MCF 10A (cell line): ENCODE results near the gene NDUFA7. TPM values are rescaled to one million over a fixed set of nuclear protein-coding genes. Genes with fewer than 3 reads are reported as not detected.

Experiments
- BruUV-seq: library from RNA; stranded (reverse); fragments of 400-500 nt; replicated peaks from 2 replicates; lab custom pipeline; 2021; lab: Mats Ljungman, UMichigan
- CTCF ChIA-PET: fragments of 300-600 bp; sonication (Branson Sonifier 250); formaldehyde crosslinking; extraction: SDS; loops from one replicate; lab custom pipeline; 2021; ENCODE audit warnings: antibody characterized with exemption, inconsistent platforms; lab: Yijun Ruan, JAX
- POLR2A ChIA-PET: fragments of 300-600, 350-650 bp; sonication (Branson Sonifier 250); formaldehyde crosslinking; extraction: SDS; loops from one replicate; lab custom pipeline; 2020; ENCODE audit warnings: antibody characterized with exemption, inconsistent platforms; lab: Yijun Ruan, JAX
- DNase-seq: peaks from one replicate; pipeline ENCODE4 v3.0.0-alpha.2; 2018; ENCODE audit not compliant: unreplicated experiment
- H3K27ac Mint-ChIP-seq: one replicate; pipeline ENCODE4 v1.8.0; 2022; ENCODE audit warnings: mild to moderate bottlenecking, low read depth, mixed read lengths; ENCODE audit not compliant: unreplicated experiment
- H3K27me3 Mint-ChIP-seq: one replicate; pipeline ENCODE4 v1.8.0; 2022; ENCODE audit warnings: mixed read lengths; ENCODE audit not compliant: insufficient read depth, unreplicated experiment
- H3K36me3 Mint-ChIP-seq: one replicate; pipeline ENCODE4 v1.8.0; 2022; ENCODE audit warnings: mild to moderate bottlenecking, moderate library complexity, mixed read lengths; ENCODE audit not compliant: insufficient read depth, unreplicated experiment
- H3K4me1 Mint-ChIP-seq: one replicate; pipeline ENCODE4 v1.8.0; 2022; ENCODE audit warnings: mixed read lengths; ENCODE audit not compliant: insufficient read depth, unreplicated experiment
- H3K4me3 Mint-ChIP-seq: one replicate; pipeline ENCODE4 v1.8.0; 2022; ENCODE audit warnings: mild to moderate bottlenecking, moderate library complexity, mixed read lengths; ENCODE audit not compliant: unreplicated experiment
- H3K9me3 Mint-ChIP-seq: one replicate; pipeline ENCODE4 v1.8.0; 2022; ENCODE audit warnings: mixed read lengths; ENCODE audit not compliant: unreplicated experiment
- intact Hi-C: fragments of 100-400 bp; cut with micrococcal nuclease; formaldehyde crosslinking; loops from 2 replicates; pipeline ENCODE4 v1.14.1; 2022
- total RNA-seq: library from RNA; stranded (reverse); gene quantifications from 2 replicates; pipeline ENCODE4 v1.2.3, GENCODE V29; 2022
- TF ChIP-seq, protein P1 (sequence below): fragments of 200-600 bp; IDR thresholded peaks from one replicate; pipeline ENCODE4 v1.8.0; 2022; ENCODE audit warnings: antibody characterized with exemption, mild to moderate bottlenecking; ENCODE audit not compliant: unreplicated experiment

NDUFA7 gene
- total RNA-seq, 1 experiment from 2014 or later, result 91.8 TPM

DNA sequence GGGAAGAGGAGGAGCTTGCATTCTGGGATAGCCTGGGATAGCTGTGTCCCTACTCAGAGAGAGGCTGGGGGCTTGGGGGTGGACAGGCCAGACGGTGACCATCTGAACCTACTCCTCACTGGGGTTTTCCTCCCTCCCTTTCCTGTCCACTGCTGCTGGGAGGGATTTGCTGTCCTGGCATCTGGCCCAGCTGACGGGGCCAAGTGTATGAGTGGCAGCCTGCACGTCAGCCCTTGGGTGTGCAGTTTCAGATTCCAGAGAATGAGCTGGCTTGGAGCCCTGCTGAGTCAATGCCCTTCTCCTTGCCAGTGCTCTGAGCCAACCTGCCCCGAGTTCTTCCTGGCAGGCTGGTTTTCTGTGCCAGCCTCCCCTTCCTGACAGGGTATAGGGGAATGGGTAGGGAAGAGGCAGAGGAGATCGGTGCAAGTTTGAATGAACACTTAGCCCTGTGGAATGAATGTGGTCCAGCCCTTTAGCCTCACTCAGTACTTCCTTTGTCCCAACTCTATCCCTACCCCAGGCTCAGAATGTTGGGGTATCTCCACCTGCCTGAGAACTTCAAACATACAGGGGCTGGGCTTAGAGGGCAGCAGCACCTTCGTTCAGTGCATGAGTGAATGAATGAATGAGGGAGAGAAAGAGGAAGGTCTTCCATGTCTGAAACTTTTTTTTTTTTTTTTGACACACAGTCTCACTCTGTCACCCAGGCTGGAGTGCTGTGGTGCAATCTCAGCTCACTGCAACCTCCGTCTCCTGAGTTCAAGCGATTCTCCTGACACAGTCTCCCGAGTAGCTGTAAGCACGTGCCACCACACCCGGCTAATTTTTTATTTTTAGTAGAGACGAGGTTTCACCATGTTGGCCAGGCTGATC, 41.0 kb upstream of the NDUFA7 start:
- POLR2A ChIA-PET, result interaction anchor here (0.5 to 5.7 kb wide), 16 partner anchors 15 to 181 kb away, joined by 3 to 31 read pairs (median 4); partner anchors contain the start of genes NDUFA7, RAB11B, RPS28 and ZNF414
- Mint-ChIP-seq H3K9me3 (no peaks in the 10 kb centered on the region), H3K4me3 (peak overlapping the region; percentile 73), H3K36me3 (peaks cover 5% of the 10 kb centered on the region), H3K27me3 (no peaks in the 10 kb centered on the region), H3K27ac (peak overlapping the region; percentile 94), H3K4me1 (peaks cover 27% of the 10 kb centered on the region)
- BruUV-seq, result no TSS peak
- DNase-seq, result peak; percentile 100
- CTCF ChIA-PET, result interaction anchor here (0.6 to 1.3 kb wide), 7 partner anchors 8 to 1447 kb away, joined by 3 to 11 read pairs (median 3); partner anchors contain the start of gene MARCHF2
- intact Hi-C loops, result loop anchor here (2.0 kb wide), 1 partner anchor 29 kb away; the partner anchor contains the start of gene RAB11B
- TF ChIP-seq, protein P1, sequence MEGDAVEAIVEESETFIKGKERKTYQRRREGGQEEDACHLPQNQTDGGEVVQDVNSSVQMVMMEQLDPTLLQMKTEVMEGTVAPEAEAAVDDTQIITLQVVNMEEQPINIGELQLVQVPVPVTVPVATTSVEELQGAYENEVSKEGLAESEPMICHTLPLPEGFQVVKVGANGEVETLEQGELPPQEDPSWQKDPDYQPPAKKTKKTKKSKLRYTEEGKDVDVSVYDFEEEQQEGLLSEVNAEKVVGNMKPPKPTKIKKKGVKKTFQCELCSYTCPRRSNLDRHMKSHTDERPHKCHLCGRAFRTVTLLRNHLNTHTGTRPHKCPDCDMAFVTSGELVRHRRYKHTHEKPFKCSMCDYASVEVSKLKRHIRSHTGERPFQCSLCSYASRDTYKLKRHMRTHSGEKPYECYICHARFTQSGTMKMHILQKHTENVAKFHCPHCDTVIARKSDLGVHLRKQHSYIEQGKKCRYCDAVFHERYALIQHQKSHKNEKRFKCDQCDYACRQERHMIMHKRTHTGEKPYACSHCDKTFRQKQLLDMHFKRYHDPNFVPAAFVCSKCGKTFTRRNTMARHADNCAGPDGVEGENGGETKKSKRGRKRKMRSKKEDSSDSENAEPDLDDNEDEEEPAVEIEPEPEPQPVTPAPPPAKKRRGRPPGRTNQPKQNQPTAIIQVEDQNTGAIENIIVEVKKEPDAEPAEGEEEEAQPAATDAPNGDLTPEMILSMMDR, result no peak

DNA sequence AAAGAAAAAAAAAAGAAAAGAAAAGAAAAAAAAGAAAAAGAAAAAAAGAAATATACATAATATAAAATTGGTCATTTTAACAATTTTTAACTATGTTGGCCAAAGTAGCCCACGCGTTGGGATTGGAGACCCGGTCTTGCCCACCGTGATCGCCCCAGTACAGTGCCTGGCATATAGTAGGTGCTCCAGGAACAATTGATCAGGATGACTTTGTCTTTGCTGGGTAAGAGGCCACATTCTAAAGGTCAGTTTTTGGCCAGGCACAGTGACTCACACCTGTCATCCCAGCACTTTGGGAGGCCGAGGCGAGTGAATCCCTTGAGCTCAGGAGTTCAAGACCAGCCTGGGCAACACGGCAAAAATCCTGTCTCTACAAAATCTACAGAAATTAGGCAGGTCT, 39.0 kb upstream of the NDUFA7 start:
- CTCF ChIA-PET, result interaction anchor here (0.6 to 1.8 kb wide), 4 partner anchors 33 to 145 kb away, joined by 3 to 7 read pairs (median 4); no protein-coding TSS in a partner anchor
- intact Hi-C loops, result no loop called here
- POLR2A ChIA-PET, result interaction anchor here (0.6 kb wide), 1 partner anchor 28 kb away, joined by 3 read pairs; no protein-coding TSS in a partner anchor
- no TSS peak for BruUV-seq
- Mint-ChIP-seq H3K27ac (peak overlapping the region; percentile 23), H3K9me3 (no peaks in the 10 kb centered on the region), H3K27me3 (no peaks in the 10 kb centered on the region), H3K36me3 (peaks cover 5% of the 10 kb centered on the region), H3K4me1 (peaks cover 28% of the 10 kb centered on the region), H3K4me3 (no peak overlapping the region)
- TF ChIP-seq, protein P1, result no peak
- no peak for DNase-seq

DNA sequence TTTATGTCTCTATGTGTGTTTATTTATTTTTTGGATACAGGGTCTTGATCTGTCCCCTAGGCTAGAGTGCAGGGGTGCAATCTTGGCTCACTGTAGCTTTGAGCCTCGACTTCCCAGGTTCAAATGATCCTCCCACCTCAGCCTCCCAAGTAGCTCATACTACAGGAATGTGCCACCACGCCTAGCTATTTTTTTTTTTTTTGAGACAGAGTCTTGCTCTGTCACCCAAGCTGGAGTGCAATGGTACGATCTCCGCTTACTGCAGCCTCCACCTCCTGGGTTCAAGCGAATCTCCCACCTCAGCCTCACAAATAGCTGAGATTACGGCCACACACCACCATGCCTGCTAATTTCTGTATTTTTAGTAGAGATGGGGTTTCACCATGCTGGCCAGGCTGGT, 37.8 kb upstream of the NDUFA7 start:
- CTCF ChIA-PET, result interaction anchor here (0.6 to 1.8 kb wide), 4 partner anchors 43 to 474 kb away, joined by 3 to 7 read pairs (median 4); no protein-coding TSS in a partner anchor
- intact Hi-C loops, result loop anchor here (10.0 kb wide), 1 partner anchor 96 kb away; no protein-coding TSS in a partner anchor
- BruUV-seq, result no TSS peak
- Mint-ChIP-seq H3K36me3 (peaks cover 5% of the 10 kb centered on the region), H3K27ac (no peak overlapping the region), H3K4me3 (no peak overlapping the region), H3K4me1 (peaks cover 31% of the 10 kb centered on the region), H3K27me3 (no peaks in the 10 kb centered on the region), H3K9me3 (no peaks in the 10 kb centered on the region)
- no peak for DNase-seq
- TF ChIP-seq, protein P1, result no peak
- POLR2A ChIA-PET, result interaction anchor here (0.6 kb wide), 1 partner anchor 691 kb away, joined by 3 read pairs; no protein-coding TSS in a partner anchor

DNA sequence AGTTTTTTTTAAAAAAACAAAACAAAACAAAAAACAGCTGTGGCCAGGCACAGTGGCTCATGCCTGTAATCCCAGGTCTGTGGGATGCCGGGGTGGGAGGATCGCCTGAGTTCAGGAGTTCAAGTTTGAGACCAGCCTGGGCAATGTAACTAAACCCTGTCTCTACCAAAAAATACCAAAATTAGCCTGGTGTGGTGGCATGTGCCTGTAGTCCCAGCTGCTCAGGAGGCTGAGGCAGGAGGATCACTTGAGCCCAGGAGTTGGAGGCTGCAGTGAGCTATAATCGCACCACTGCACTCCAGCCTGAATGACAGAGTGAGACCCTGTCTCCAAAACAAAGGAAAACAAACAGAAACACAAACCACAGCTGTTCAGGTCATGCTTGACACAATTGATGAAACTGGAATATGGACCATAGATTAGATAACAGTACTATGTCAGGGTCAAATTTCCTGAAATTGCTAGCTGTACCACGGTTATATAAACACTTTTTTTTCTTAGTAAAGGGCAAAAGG, 35.9 kb upstream of the NDUFA7 start:
- Mint-ChIP-seq H3K4me1 (peaks cover 25% of the 10 kb centered on the region), H3K9me3 (no peaks in the 10 kb centered on the region), H3K27me3 (no peaks in the 10 kb centered on the region), H3K36me3 (peaks cover 5% of the 10 kb centered on the region), H3K27ac (no peak overlapping the region), H3K4me3 (no peak overlapping the region)
- TF ChIP-seq, protein P1, result no peak
- ChIA-PET POLR2A (interaction anchor here (1.0 kb wide), 1 partner anchor 21 kb away, joined by 8 read pairs; no protein-coding TSS in a partner anchor), CTCF (interaction anchor here (0.6 to 6.0 kb wide), 5 partner anchors 11 to 221 kb away, joined by 3 to 72 read pairs (median 3); partner anchors contain the start of gene RAB11B)
- intact Hi-C loops, result loop anchor here (10.0 kb wide), 1 partner anchor 98 kb away; no protein-coding TSS in a partner anchor
- no peak for DNase-seq
- no TSS peak for BruUV-seq
